ENCODE results near the gene KCP. TPM values are rescaled to one million over a fixed set of nuclear protein-coding genes. Genes with fewer than 3 reads are reported as not detected.

KCP gene
- total RNA-seq, 4 donors from 2014 or later: 0.47 to 1.5 (median 0.87) TPM

- no peak overlapping the region for H3K4me3 ChIP-seq
- H3K36me3 ChIP-seq: no peaks in the 10 kb centered on the region
- TF ChIP-seq CTCF (IDR thresholded peaks at IDR 0.05): no peak
- no peak for TF ChIP-seq POLR2A (IDR thresholded peaks at IDR 0.05)
- no peak for DNase-seq
- 57 to 71% methylated on average over 1 of the region's 4 CpGs for WGBS, 2 donors
- no peak overlapping the region for H3K27ac ChIP-seq
- H3K27me3 ChIP-seq: no peaks in the 10 kb centered on the region
- intact Hi-C loops (cut with DNase I): no loop called here
- peaks cover 0 to 18% (median 4%) of the 10 kb centered on the region in 3 donors for H3K4me1 ChIP-seq
- H3K9me3 ChIP-seq: no peaks in the 10 kb centered on the region
Observed at GRCh38 chr7:128877756-128878120, 32.8 kb downstream of the KCP start.

GRCh38 chr7:128876978-128877755 lies 33.3 kb downstream of the KCP start:
- intact Hi-C loops (cut with DNase I): no loop called here

GRCh38 chr7:128876586-128876977 lies 33.9 kb downstream of the KCP start:
- Histone ChIP-seq H3K27me3 (no peaks in the 10 kb centered on the region), H3K9me3 (no peaks in the 10 kb centered on the region), H3K27ac (no peak overlapping the region), H3K36me3 (no peaks in the 10 kb centered on the region), H3K4me1 (peaks cover 0 to 18% (median 4%) of the 10 kb centered on the region in 3 donors), H3K4me3 (no peak overlapping the region)
- no peak for TF ChIP-seq POLR2A (IDR thresholded peaks at IDR 0.05)
- no peak for TF ChIP-seq CTCF (IDR thresholded peaks at IDR 0.05)
- 73% methylated on average over 2 of the region's 5 CpGs; no CpG with 5 or more reads in 1 of the 2 donors for WGBS, 2 donors
- intact Hi-C loops (cut with DNase I): no loop called here
- DNase-seq: no peak

More at GRCh38 chr7:128876978-128877755, 33.3 kb downstream of the KCP start:
- WGBS, 2 donors: 20 to 100% methylated on average over 1 of the region's 32 CpGs
- Histone ChIP-seq H3K4me1 (peaks cover 0 to 18% (median 4%) of the 10 kb centered on the region in 3 donors), H3K36me3 (no peaks in the 10 kb centered on the region), H3K27ac (no peak overlapping the region), H3K27me3 (no peaks in the 10 kb centered on the region), H3K4me3 (no peak overlapping the region), H3K9me3 (no peaks in the 10 kb centered on the region)
- TF ChIP-seq POLR2A (IDR thresholded peaks at IDR 0.05) (no peak), CTCF (IDR thresholded peaks at IDR 0.05) (no peak)
- no peak for DNase-seq

- Histone ChIP-seq H3K4me1 (peaks cover 0 to 18% (median 4%) of the 10 kb centered on the region in 3 donors), H3K36me3 (no peaks in the 10 kb centered on the region), H3K27me3 (no peaks in the 10 kb centered on the region), H3K27ac (no peak overlapping the region), H3K4me3 (no peak overlapping the region), H3K9me3 (no peaks in the 10 kb centered on the region)
- TF ChIP-seq CTCF (IDR thresholded peaks at IDR 0.05) (no peak), POLR2A (IDR thresholded peaks at IDR 0.05) (no peak)
- 21 to 49% methylated on average over 2 to 3 of the region's 3 CpGs for WGBS, 2 donors
- DNase-seq: no peak
- intact Hi-C loops (cut with DNase I): no loop called here
Observed at GRCh38 chr7:128876127-128876526, 34.4 kb downstream of the KCP start.

- Histone ChIP-seq H3K9me3 (no peaks in the 10 kb centered on the region), H3K36me3 (no peaks in the 10 kb centered on the region), H3K27ac (no peak overlapping the region), H3K4me1 (peaks cover 0 to 21% (median 4%) of the 10 kb centered on the region in 3 donors), H3K27me3 (no peaks in the 10 kb centered on the region), H3K4me3 (no peak overlapping the region)
- intact Hi-C loops (cut with DNase I): no loop called here
- TF ChIP-seq CTCF (IDR thresholded peaks at IDR 0.05): no peak
- TF ChIP-seq POLR2A (IDR thresholded peaks at IDR 0.05): no peak
- no peak for DNase-seq
- 61 to 69% methylated on average over 8 of the region's 8 CpGs for WGBS, 2 donors
Observed at GRCh38 chr7:128875523-128875948, 35.0 kb downstream of the KCP start.

Measured in esophagus squamous epithelium (tissue), 5 donors.